GM19324 (cell line): ENCODE results near the gene BCAR1.
"Not testable (repeated sequence)": the region's sequence is repeated elsewhere in the genome, so short reads cannot be mapped to it uniquely, and the experiment has no call there.

Experiments used
- ATAC-seq: cut with Tn5 transposase; IDR thresholded peaks from one replicate; pipeline ENCODE4 v1.9.1; 2021; ENCODE audit warnings: mild to moderate bottlenecking, moderate library complexity; ENCODE audit not compliant: unreplicated experiment, low FRiP score

Gene BCAR1

GRCh38 chr16:75242436-75243078, 8.9 kb downstream of the BCAR1 start:
- ATAC-seq, result not testable (repeated sequence)

GRCh38 chr16:75241955-75242354, 9.5 kb downstream of the BCAR1 start:
- ATAC-seq, result no peak

- no peak for ATAC-seq
Observed at GRCh38 chr16:75241412-75241811, 10.0 kb downstream of the BCAR1 start.

GRCh38 chr16:75240633-75241032, 10.8 kb downstream of the BCAR1 start:
- ATAC-seq, result not testable (repeated sequence)

GRCh38 chr16:75239542-75240122, 11.8 kb downstream of the BCAR1 start:
- no peak for ATAC-seq

- no peak for ATAC-seq
Observed at GRCh38 chr16:75238853-75239541, 12.4 kb downstream of the BCAR1 start.

GRCh38 chr16:75238132-75238852, 13.1 kb downstream of the BCAR1 start:
- ATAC-seq, result no peak

GRCh38 chr16:75237398-75238131, 13.9 kb downstream of the BCAR1 start:
- no peak for ATAC-seq

GRCh38 chr16:75236736-75237397, 14.6 kb downstream of the BCAR1 start:
- no peak for ATAC-seq

GRCh38 chr16:75236232-75236631, 15.2 kb downstream of the BCAR1 start:
- ATAC-seq, result no peak

GRCh38 chr16:75235721-75236193, 15.7 kb downstream of the BCAR1 start:
- no peak for ATAC-seq

- ATAC-seq, result no peak
Observed at GRCh38 chr16:75234856-75235696, 16.3 kb downstream of the BCAR1 start.

GRCh38 chr16:75233611-75233938, 17.8 kb downstream of the BCAR1 start:
- no peak for ATAC-seq

- no peak for ATAC-seq
Observed at GRCh38 chr16:75231570-75231969, 19.9 kb downstream of the BCAR1 start.

GRCh38 chr16:75230471-75231110, 20.8 kb downstream of the BCAR1 start:
- no peak for ATAC-seq

GRCh38 chr16:75229172-75230031, 22.0 kb downstream of the BCAR1 start:
- no peak for ATAC-seq

GRCh38 chr16:75228143-75228976, 23.1 kb downstream of the BCAR1 start:
- no peak for ATAC-seq
